Measurements from ENCODE around the gene CUL2.
"Not testable (repeated sequence)": the region's sequence is repeated elsewhere in the genome, so short reads cannot be mapped to it uniquely, and the experiment has no call there.

Gene CUL2

GRCh38 chr10:35017608-35018007 lies 72.5 kb downstream of the CUL2 start:
- DNase-seq, result no peak

- DNase-seq, result no peak
These were observed 74.2 kb downstream of the CUL2 start for GRCh38 chr10:35015843-35016408.

GRCh38 chr10:35012781-35013180 lies 77.4 kb downstream of the CUL2 start:
- DNase-seq, result no peak

- DNase-seq, result no peak
These were observed 78.4 kb downstream of the CUL2 start for GRCh38 chr10:35011771-35012191.

- DNase-seq, result no peak
These were observed 82.3 kb downstream of the CUL2 start for GRCh38 chr10:35007858-35008301.

GRCh38 chr10:35006836-35007235 lies 83.3 kb downstream of the CUL2 start:
- no peak for DNase-seq

- no peak for DNase-seq
These were observed 84.3 kb downstream of the CUL2 start for GRCh38 chr10:35005868-35006267.

- DNase-seq, result peak in 1 of 2 donors; percentile 31
These were observed 85.5 kb downstream of the CUL2 start for GRCh38 chr10:35004651-35005050.

GRCh38 chr10:35003906-35004305 lies 86.2 kb downstream of the CUL2 start:
- DNase-seq, result no peak

GRCh38 chr10:35000936-35001335 lies 89.2 kb downstream of the CUL2 start:
- no peak for DNase-seq

- no peak for DNase-seq
These were observed 90.6 kb downstream of the CUL2 start for GRCh38 chr10:34999532-34999931.

GRCh38 chr10:34998940-34999339 lies 91.2 kb downstream of the CUL2 start:
- DNase-seq, result no peak

GRCh38 chr10:34996843-34997242 lies 93.3 kb downstream of the CUL2 start:
- DNase-seq, result no peak

GRCh38 chr10:34995925-34996324 lies 94.2 kb downstream of the CUL2 start:
- no peak for DNase-seq

- peak in 1 of 2 donors; percentile 83 for DNase-seq
These were observed 95.5 kb downstream of the CUL2 start for GRCh38 chr10:34994565-34995142.

- no peak for DNase-seq
These were observed 96.4 kb downstream of the CUL2 start for GRCh38 chr10:34993782-34994181.

GRCh38 chr10:34991117-34991516 lies 99.0 kb downstream of the CUL2 start:
- not testable (repeated sequence) for DNase-seq

- DNase-seq, result no peak
These were observed 101.6 kb downstream of the CUL2 start for GRCh38 chr10:34988397-34989067.

- DNase-seq, result no peak
These were observed 104.3 kb downstream of the CUL2 start for GRCh38 chr10:34985823-34986222.

- DNase-seq, result no peak
These were observed 105.0 kb downstream of the CUL2 start for GRCh38 chr10:34985146-34985545.

GRCh38 chr10:34981844-34982243 lies 108.3 kb downstream of the CUL2 start:
- DNase-seq, result no peak

- DNase-seq, result no peak
These were observed 110.2 kb downstream of the CUL2 start for GRCh38 chr10:34979938-34980337.

GRCh38 chr10:34978080-34978479 lies 112.1 kb downstream of the CUL2 start:
- DNase-seq, result no peak

- not testable (repeated sequence) for DNase-seq
These were observed 113.7 kb downstream of the CUL2 start for GRCh38 chr10:34976380-34976910.

Data from bone marrow (tissue), 2 donors.